Natural killer cell treated with Interleukin-12 subunit alpha and Interleukin-12 subunit beta and Interleukin-15 and Interleukin-18, amount 100 ng/mL, for 72 hours (primary cell): ENCODE results near the gene TNFRSF4. TPM values are rescaled to one million over a fixed set of nuclear protein-coding genes. Genes with fewer than 3 reads are reported as not detected.
A peak's percentile ranks its signal among the peaks of the same experiment; 100 is the strongest.
"Not testable (repeated sequence)": the region's sequence is repeated elsewhere in the genome, so short reads cannot be mapped to it uniquely, and the experiment has no call there.

Experiments
- ATAC-seq, 2 donors: fragments of 150-1000 bp; cut with Tn5 transposase in 1 of 2; sonication (Bioruptor Pico), chemical (Tn5 transposase) in 1 of 2; 2 replicates each; pipeline ENCODE4 v1.10.0; 2021
- DNase-seq: peaks from one replicate; pipeline ENCODE4 v3.0.0; 2022; ENCODE audit warnings: low spot score
- H3K27ac Mint-ChIP-seq, 2 donors: 1 replicate in 1 of 2; 2 replicates in 1 of 2; pipeline ENCODE4 v1.8.0; 2022; ENCODE audit warnings: mixed read lengths in 2 of 2, mild to moderate bottlenecking in 1 of 2, moderate library complexity in 1 of 2
- H3K27me3 Mint-ChIP-seq, 2 donors: 1 replicate in 1 of 2; 2 replicates in 1 of 2; pipeline ENCODE4 v1.8.0; 2022; ENCODE audit warnings: mixed read lengths in 2 of 2
- H3K36me3 Mint-ChIP-seq: one replicate; pipeline ENCODE4 v1.8.0; 2022; ENCODE audit warnings: mixed read lengths
- H3K4me1 Mint-ChIP-seq, 2 donors: 1 replicate in 1 of 2; 2 replicates in 1 of 2; pipeline ENCODE4 v1.8.0; 2022; ENCODE audit warnings: low read depth in 2 of 2, mixed read lengths in 2 of 2, mild to moderate bottlenecking in 1 of 2
- H3K4me3 Mint-ChIP-seq: one replicate; pipeline ENCODE4 v1.8.0; 2022; ENCODE audit warnings: mixed read lengths
- H3K9me3 Mint-ChIP-seq: 2 replicates; pipeline ENCODE4 v1.8.0; 2022; ENCODE audit warnings: mixed read lengths
- total RNA-seq, 2 donors: library from RNA; stranded (reverse); gene quantifications; one replicate each; pipeline ENCODE4 v1.2.3, GENCODE V29; 2022

The TNFRSF4 gene
- total RNA-seq, 2 donors from 2014 or later = 56.8 to 305 TPM

DNA sequence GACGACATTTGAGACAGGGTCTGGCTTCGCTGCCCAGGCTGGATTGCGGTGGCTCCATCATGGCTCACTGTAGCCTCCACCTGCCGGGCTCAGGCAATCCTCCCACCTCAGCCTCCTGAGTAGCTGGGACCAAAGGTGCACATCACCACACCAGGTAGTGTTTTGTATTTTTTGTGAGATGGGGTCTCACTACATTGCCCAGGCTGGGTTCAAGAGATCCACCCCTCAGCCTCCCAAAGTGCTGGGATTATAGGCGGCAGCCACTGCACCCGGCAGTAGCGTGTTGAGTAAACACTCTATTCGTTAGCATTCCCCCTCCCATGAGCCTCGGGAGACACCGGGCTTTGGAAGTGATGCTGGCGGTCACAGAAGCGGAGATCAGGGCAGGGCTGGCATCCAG lies 39.4 kb upstream of the TNFRSF4 start:
- Mint-ChIP-seq H3K36me3 (peaks cover 5% of the 10 kb centered on the region), H3K27ac (peak overlapping the region; percentile 21 to 45)
- ATAC-seq = no peak

DNA sequence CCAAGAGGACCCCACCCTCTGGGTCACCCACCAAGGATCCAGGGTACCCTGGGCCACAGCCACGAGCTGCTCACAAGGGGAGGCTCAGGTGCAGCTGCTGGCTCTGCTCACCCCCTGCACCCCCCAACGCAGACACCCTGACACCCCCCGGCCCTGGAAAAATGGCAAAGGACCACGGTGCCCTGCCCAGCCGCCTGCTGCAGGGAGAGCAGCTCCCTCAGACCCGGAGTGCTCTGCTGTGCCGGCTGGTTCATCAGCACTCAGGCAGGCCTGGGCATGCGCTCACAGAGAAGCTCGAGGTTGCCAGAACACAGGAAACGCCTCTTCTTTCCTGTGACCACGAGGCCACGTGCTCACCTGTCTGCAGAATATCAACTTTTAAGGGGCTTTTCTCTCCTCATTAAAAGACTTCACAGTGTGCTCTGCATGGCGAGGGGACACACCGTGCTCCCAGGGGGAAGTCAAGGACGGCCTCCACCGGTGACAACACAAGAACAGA lies 36.9 kb upstream of the TNFRSF4 start:
- ATAC-seq = peak; percentile 63 to 73
- Mint-ChIP-seq H3K4me3 (peak overlapping the region; percentile 34), H3K4me1 (peaks cover 5 to 14% of the 10 kb centered on the region in 2 donors), H3K27me3 (no peaks in the 10 kb centered on the region), H3K36me3 (peaks cover 5% of the 10 kb centered on the region), H3K27ac (no peak overlapping the region), H3K9me3 (no peaks in the 10 kb centered on the region)
- DNase-seq = no peak

More for the DNA sequence above, 39.4 kb upstream of the TNFRSF4 start:
- Mint-ChIP-seq H3K4me1 (peaks cover 5 to 19% of the 10 kb centered on the region in 2 donors), H3K4me3 (no peak overlapping the region), H3K27me3 (no peaks in the 10 kb centered on the region), H3K9me3 (no peaks in the 10 kb centered on the region)
- no peak for DNase-seq

DNA sequence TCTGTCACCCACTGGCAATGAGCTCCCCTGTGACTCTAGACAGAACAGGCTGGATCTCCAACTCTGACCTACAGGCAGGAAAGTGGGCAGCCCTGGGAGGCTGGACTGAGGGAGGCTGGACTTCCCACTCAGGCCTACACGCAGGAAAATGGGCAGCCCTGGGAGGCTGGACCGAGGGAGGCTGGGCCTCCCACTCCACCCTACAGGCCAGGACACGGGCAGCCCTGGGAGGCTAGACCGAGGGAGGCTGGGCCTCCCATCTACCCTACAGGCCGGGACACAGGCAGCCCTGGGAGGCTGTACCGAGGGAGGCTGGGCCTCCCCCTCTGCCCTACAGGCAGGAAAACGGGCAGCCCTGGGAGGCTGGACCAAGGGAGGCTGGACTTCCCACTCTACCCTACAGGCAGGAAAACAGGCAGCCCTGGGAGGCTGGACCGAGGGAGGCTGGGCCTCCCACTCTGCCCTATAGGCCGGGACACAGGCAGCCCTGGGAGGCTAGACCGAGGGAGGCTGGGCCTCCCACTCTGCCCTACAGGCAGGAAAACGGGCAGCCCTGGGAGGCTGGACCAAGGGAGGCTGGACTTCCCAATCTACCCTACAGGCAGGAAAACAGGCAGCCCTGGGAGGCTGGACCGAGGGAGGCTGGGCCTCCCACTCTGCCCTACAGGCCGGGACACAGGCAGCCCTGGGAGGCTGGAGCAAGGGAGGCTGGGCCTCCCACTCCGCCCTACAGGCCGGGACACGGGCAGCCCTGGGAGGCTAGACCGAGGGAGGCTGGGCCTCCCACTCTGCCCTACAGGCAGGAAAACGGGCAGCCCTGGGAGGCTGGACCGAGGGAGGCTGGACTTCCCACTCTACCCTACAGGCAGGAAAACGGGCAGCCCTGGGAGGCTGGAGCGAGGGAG lies 34.3 kb upstream of the TNFRSF4 start:
- H3K9me3 Mint-ChIP-seq, H3K4me1 Mint-ChIP-seq, H3K36me3 Mint-ChIP-seq, H3K27ac Mint-ChIP-seq, DNase-seq, H3K4me3 Mint-ChIP-seq, H3K27me3 Mint-ChIP-seq, ATAC-seq: not testable (repeated sequence)

DNA sequence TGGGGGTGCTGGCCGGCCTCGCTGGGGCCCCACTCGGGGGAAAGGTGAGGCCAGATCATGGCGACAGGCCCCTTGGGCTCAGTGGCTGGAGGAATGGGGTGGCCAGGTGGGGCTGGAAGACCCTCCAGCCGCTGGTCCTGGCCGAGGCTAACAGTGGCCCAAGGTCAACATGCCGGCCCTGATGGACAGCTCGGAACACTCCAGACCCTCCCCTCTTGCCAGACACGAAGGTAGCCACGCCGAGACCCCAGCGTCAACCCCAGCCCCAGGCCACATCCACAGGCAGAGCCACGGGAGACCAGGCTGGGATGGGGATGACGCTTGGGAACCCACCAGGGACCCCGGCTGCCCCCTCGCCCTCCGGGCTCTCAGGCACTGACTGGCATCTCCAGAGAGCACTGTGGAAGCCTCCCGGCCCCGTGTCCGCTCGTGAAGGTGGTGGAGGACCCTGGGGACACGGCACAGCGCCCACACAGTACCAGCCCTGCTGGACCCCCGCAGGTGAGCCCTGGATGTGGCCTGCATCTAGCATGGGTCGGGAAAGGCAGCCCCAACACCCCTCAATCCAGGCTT lies 33.5 kb upstream of the TNFRSF4 start:
- no peak overlapping the region for H3K27ac Mint-ChIP-seq
- no peak for ATAC-seq
- no peak overlapping the region for H3K4me3 Mint-ChIP-seq
- no peaks in the 10 kb centered on the region for H3K27me3 Mint-ChIP-seq
- no peaks in the 10 kb centered on the region for H3K9me3 Mint-ChIP-seq
- no peak for DNase-seq
- H3K36me3 Mint-ChIP-seq = no peaks in the 10 kb centered on the region
- H3K4me1 Mint-ChIP-seq = peaks cover 5 to 8% of the 10 kb centered on the region in 2 donors

DNA sequence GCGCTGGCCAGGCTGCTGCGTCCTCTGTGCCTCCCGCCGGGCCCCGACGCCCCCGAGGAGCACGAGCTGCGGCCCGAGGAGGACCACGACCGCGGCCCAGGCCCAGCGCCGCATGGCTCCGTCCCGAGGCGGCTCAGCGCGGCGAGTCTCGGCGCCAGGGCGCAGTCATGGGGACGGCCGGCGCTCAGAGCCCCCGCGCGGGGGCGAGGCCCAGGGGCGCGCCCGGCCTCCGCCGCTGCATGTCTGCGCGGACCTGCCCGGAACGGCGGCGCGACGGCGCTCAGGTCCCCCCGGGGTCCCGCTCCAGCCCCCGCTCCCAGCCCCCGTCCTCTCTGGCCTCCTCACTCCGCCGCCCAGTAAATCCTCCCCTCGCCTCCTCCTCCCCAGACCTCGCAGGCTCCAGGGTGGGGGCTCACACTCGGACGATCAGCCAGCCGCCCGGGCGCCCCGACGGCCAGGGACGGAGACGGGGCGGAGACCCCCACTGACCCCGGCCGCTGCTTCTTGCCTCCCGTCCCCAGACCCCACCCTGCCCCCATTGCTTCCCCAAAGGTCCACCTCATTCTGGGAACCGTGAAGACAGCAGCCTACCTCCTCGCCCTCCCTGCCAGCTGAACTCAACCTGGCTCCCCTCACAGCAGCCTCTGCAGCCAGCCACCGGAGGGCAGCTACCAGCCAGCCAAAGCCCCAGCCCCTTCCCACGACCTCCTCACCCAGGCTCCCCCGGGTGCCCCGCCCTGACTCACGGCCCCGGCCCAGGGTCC lies 32.8 kb upstream of the TNFRSF4 start, which contains the start of gene C1QTNF12:
C1QTNF12 (minus strand) TSS at position 146 of the 764 bp plus-strand sequence; CDS start at position 114, 32 bp downstream.
- peak; percentile 2 to 13 for ATAC-seq

DNA sequence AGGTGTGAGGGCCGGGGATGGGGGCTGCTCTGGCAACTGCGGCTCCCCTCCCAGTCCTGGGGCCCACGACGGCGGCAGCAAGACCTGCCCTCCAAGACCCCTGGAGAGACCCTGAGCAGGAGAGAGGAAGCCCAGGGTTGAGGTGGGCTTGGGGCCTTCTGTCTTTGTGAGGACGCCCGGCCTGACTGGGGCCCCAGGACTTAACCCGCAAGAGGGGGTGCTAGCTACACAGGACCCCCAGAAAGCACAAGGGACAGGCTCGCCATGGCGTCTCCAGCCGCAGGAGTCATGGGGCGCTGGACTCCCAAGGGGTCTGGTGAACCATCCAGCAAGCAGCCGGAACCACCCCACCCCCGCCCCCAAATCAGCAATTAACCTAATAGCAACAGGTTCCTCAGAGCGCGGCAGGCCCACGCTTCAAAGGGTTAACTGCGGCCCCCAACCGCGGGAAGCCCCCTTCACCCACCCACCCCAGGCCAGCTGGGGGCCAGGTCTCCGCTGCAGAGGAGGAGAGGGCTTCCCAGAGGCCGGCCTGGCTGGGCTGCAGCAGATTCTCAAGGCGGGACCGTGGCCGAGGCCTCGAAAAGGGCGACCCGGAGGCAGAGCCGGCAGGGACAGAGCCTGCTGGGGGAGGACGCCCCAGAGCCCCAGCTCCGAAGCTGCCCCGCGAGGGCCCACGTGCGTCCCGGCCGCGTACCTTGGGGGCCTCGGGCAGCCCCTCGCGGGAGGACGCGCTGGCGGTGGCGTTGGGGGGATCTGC lies 32.0 kb upstream of the TNFRSF4 start:
- Mint-ChIP-seq H3K4me1 (peaks cover 2 to 6% of the 10 kb centered on the region in 2 donors), H3K27me3 (no peaks in the 10 kb centered on the region), H3K36me3 (no peaks in the 10 kb centered on the region), H3K9me3 (no peaks in the 10 kb centered on the region), H3K4me3 (no peak overlapping the region), H3K27ac (no peak overlapping the region)
- DNase-seq (no peak), ATAC-seq (peak in 1 of 2 donors; percentile 4)

More for the DNA sequence above, 32.8 kb upstream of the TNFRSF4 start, which contains the start of gene C1QTNF12:
- DNase-seq = no peak
- Mint-ChIP-seq H3K27ac (no peak within 1 kb of the TSS), H3K4me3 (no peak within 1 kb of the TSS), H3K36me3 (no peaks in the 10 kb centered on the region), H3K4me1 (peaks cover 5 to 8% of the 10 kb centered on the region in 2 donors), H3K9me3 (no peaks in the 10 kb centered on the region), H3K27me3 (no peaks in the 10 kb centered on the region)

DNA sequence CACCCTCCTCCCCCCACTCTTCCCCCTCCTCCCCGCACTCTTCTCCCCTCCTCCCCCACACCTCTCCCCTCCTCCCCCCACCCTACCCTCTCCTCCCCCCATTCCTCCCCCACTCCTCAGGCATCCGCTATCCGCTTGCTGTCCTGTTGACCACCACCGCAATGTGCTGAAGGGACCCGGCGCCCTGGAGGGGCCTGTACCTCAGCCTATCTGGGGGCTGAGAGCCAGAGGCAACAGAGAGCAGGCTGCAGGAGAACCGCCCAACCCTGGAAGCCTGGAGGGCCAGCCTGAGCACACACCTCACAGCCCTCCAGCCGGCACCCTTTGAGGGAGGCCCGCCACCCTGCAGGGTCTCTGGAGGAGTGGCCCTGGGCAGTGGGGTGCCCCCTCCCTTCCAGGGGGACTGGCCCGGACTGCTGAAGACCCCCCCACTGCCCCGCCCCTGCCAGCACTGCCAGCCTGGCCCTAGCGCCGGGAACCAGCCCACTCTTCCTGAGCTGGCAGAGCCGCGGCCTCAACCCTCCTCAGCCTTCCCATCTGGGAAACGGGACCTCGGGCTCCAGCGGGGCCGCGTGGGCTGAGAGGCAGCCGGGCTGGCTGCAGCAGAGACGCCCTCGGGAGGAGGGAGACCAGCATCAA lies 31.3 kb upstream of the TNFRSF4 start:
- DNase-seq (no peak), ATAC-seq (no peak)
- no peaks in the 10 kb centered on the region for H3K9me3 Mint-ChIP-seq
- no peak overlapping the region for H3K27ac Mint-ChIP-seq
- H3K4me3 Mint-ChIP-seq = no peak overlapping the region
- no peaks in the 10 kb centered on the region for H3K36me3 Mint-ChIP-seq
- H3K27me3 Mint-ChIP-seq = no peaks in the 10 kb centered on the region
- H3K4me1 Mint-ChIP-seq = peaks cover 0 to 4% of the 10 kb centered on the region in 2 donors

DNA sequence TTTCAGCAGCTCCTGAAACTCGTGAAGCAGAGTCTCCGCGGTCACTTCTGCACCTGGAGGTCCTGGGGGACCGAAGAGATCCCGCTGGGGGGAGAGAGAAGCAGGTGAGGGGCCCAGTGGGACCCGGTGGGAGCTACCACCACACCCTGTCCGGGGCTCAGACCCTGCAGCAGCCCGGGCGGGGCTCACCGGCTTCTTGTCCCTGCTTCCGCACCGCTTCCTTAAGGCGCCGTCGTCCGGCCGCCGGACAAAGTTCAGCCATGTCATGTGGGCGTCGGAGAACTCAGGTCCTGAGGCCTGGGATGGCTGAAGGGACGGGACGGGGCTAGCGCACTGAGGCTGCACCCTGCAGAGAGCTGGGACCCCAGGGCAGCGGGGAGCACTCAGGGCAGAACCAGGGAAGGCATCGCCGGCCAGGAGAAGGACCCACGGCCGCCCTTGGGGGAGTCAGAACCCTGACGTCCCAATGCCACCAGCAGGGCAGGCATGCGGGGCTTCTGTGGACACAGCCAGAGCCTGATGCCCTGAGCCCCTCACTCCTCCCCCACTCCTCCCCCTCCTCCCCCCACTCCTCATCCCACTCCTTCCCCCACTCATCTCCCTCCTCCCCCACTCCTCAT lies 30.3 kb upstream of the TNFRSF4 start:
- Mint-ChIP-seq H3K27me3 (no peaks in the 10 kb centered on the region), H3K4me3 (no peak overlapping the region), H3K4me1 (no peaks in the 10 kb centered on the region), H3K27ac (no peak overlapping the region), H3K36me3 (no peaks in the 10 kb centered on the region), H3K9me3 (no peaks in the 10 kb centered on the region)
- DNase-seq (no peak), ATAC-seq (no peak)

DNA sequence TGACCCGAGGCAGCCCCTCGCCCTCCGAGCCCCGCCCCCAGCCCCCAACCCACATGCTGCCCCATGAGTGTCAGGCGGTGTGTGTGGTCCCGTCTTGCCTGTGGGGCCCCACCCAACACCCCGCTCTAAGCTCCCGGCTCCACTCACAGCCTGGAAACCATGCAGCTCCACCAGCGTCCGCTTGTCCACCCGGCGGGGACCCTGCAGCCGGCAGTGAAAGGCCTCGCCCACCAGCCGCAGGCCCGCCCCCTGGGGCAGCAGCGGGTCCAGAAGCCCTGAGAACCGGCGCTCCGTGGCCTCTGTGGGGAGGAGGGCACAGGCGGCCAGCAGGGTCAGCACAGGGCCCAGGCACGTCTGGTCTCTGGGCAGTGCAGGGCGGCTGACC lies 29.8 kb upstream of the TNFRSF4 start:
- H3K9me3 Mint-ChIP-seq = no peaks in the 10 kb centered on the region
- no peak for ATAC-seq
- no peak overlapping the region for H3K27ac Mint-ChIP-seq
- H3K4me1 Mint-ChIP-seq = no peaks in the 10 kb centered on the region
- no peak overlapping the region for H3K4me3 Mint-ChIP-seq
- no peak for DNase-seq
- no peaks in the 10 kb centered on the region for H3K27me3 Mint-ChIP-seq
- no peaks in the 10 kb centered on the region for H3K36me3 Mint-ChIP-seq

DNA sequence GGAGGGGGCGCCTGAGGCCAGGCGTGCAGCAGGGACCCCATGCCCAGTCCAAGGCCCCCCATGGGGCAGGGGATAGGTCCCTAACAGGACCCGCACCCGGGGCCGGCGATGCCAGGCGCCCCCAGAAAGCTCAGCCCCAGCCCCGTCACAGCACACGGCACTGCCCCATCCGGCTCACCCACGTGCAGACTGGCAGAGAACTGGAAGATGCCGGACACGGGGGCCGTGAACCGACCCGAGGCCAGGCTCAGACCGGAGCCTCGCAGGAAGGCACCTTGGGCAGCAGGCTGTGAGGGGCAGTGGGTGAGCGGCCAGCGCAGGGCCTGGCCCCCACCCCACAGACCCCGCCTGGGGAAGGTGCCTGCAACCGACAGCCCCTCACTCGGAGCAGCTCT lies 29.3 kb upstream of the TNFRSF4 start:
- Mint-ChIP-seq H3K9me3 (no peaks in the 10 kb centered on the region), H3K4me3 (no peak overlapping the region), H3K36me3 (no peaks in the 10 kb centered on the region)

DNA sequence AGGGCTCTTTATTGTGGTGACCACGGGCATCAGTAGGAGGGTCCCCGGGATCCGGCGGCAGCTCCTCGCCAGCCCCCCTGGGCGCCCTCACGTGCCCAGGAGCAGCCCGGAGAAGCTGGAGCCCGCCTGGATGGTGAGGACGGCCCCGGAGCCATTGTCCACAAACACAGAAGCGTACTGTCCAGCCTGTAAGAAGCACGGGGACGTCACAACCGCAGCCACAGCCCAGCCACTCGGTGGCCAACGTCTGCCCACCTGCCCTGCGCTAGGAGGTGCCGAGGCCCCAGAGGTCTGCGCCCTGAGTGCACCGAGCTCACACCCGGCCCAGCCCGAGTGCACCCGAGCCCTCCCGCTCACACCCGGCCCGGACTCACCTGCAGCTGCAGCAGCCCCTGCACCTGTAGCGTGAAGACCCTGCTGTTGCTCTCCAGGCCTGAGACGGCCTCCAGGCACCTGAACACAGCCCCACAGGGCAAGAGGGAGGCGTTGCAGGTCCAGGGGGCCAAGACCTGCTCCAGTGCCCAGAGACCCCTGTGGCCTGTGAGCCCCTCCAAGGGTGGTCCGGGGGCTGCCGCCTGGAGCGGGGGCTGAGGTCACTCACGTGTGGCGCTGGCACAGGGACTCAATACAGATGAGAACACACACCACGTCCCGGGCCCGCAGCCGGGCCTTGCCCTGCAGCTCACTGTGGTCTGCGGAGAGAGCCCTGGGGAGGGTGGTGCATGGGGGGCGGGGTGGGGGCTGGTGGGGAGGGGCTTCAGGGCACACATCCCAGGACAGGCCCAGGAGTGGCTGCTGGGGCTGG lies 28.7 kb upstream of the TNFRSF4 start:
- no peaks in the 10 kb centered on the region for H3K4me1 Mint-ChIP-seq
- no peaks in the 10 kb centered on the region for H3K36me3 Mint-ChIP-seq
- H3K9me3 Mint-ChIP-seq = no peaks in the 10 kb centered on the region
- ATAC-seq (no peak), DNase-seq (no peak)
- no peak overlapping the region for H3K4me3 Mint-ChIP-seq
- no peaks in the 10 kb centered on the region for H3K27me3 Mint-ChIP-seq
- H3K27ac Mint-ChIP-seq = no peak overlapping the region

More for the DNA sequence above, 29.3 kb upstream of the TNFRSF4 start:
- no peak overlapping the region for H3K27ac Mint-ChIP-seq
- no peaks in the 10 kb centered on the region for H3K4me1 Mint-ChIP-seq
- ATAC-seq (no peak), DNase-seq (no peak)
- H3K27me3 Mint-ChIP-seq = no peaks in the 10 kb centered on the region
